Measurements from ENCODE around the gene RPF1. TPM values are rescaled to one million over a fixed set of nuclear protein-coding genes. Genes with fewer than 3 reads are reported as not detected.

Gene RPF1
- polyA plus RNA-seq, 3 donors, result 11.9 to 25.4 (median 23.8) TPM

- Mint-ChIP-seq H3K27ac (no peak overlapping the region), H3K27me3 (ENCODE audit: low read depth in 3 of 3) (no peaks in the 10 kb centered on the region), H3K4me1 (no peaks in the 10 kb centered on the region), H3K9me3 (peaks cover 0 to 9% (median 5%) of the 10 kb centered on the region in 7 donors), H3K36me3 (peaks cover 16 to 17% of the 10 kb centered on the region in 2 donors), H3K4me3 (no peak overlapping the region)
- no peaks in the 10 kb centered on the region for H3K9me3 ChIP-seq (replicated peaks in 1 of 2; ENCODE audit: control insufficient read depth in 1 of 2, insufficient read depth in 1 of 2, low read length in 2 of 2)
- H3K27me3 ChIP-seq (ENCODE audit: control insufficient read depth in 2 of 2, insufficient read depth in 2 of 2, low read length in 2 of 2), result no peaks in the 10 kb centered on the region
- DNase-seq, result no peak
- H3K4me3 ChIP-seq (replicated peaks in 1 of 3; ENCODE audit: low read depth in 2 of 3, low read length in 3 of 3), result no peak overlapping the region
- H3K4me1 ChIP-seq (ENCODE audit: control insufficient read depth in 1 of 2, insufficient read depth in 2 of 2, low read length in 2 of 2), result peaks cover 5 to 15% of the 10 kb centered on the region in 2 donors
- H3K27ac ChIP-seq (ENCODE audit: low read depth in 1 of 2, low read length in 2 of 2), result no peak overlapping the region
- no CpG with 5 or more reads among the region's 2 CpGs for WGBS (ENCODE audit: insufficient coverage)
- peaks cover 25% of the 10 kb centered on the region for H3K79me2 ChIP-seq (ENCODE audit: insufficient read depth, low read length)
- no peak for TF ChIP-seq CTCF (IDR thresholded peaks at IDR 0.05)
- no peaks in the 10 kb centered on the region for H3K36me3 ChIP-seq (replicated peaks in 1 of 2; ENCODE audit: control insufficient read depth in 1 of 2, insufficient read depth in 2 of 2, low read length in 2 of 2)
- H4K20me1 ChIP-seq (ENCODE audit: insufficient read depth, low read length), result peaks cover 2% of the 10 kb centered on the region
- no peak overlapping the region for H3K4me2 ChIP-seq (replicated peaks; ENCODE audit: extremely low read depth, low read length, poor library complexity, severe bottlenecking)
- H2AFZ ChIP-seq (ENCODE audit: insufficient read depth, low read depth, low read length, poor library complexity, severe bottlenecking), result no peak overlapping the region
- H3K9ac ChIP-seq (ENCODE audit: insufficient read depth, low read length, poor library complexity, severe bottlenecking), result no peak overlapping the region
- intact Hi-C loops (cut with micrococcal nuclease), result no loop called here
Observed at GRCh38 chr1:84510165-84510564, 31.1 kb downstream of the RPF1 start.

- Histone ChIP-seq H3K4me3 (replicated peaks in 1 of 3; ENCODE audit: low read depth in 2 of 3, low read length in 3 of 3) (no peak overlapping the region), H3K27me3 (ENCODE audit: control insufficient read depth in 2 of 2, insufficient read depth in 2 of 2, low read length in 2 of 2) (no peaks in the 10 kb centered on the region), H4K20me1 (ENCODE audit: insufficient read depth, low read length) (no peaks in the 10 kb centered on the region), H3K27ac (ENCODE audit: low read depth in 1 of 2, low read length in 2 of 2) (no peak overlapping the region), H3K4me2 (replicated peaks; ENCODE audit: extremely low read depth, low read length, poor library complexity, severe bottlenecking) (no peak overlapping the region), H3K9ac (ENCODE audit: insufficient read depth, low read length, poor library complexity, severe bottlenecking) (no peak overlapping the region), H2AFZ (ENCODE audit: insufficient read depth, low read depth, low read length, poor library complexity, severe bottlenecking) (no peak overlapping the region), H3K9me3 (replicated peaks in 1 of 2; ENCODE audit: control insufficient read depth in 1 of 2, insufficient read depth in 1 of 2, low read length in 2 of 2) (no peaks in the 10 kb centered on the region), H3K4me1 (ENCODE audit: control insufficient read depth in 1 of 2, insufficient read depth in 2 of 2, low read length in 2 of 2) (peaks cover 5 to 15% of the 10 kb centered on the region in 2 donors), H3K36me3 (replicated peaks in 1 of 2; ENCODE audit: control insufficient read depth in 1 of 2, insufficient read depth in 2 of 2, low read length in 2 of 2) (no peaks in the 10 kb centered on the region), H3K79me2 (ENCODE audit: insufficient read depth, low read length) (peaks cover 20% of the 10 kb centered on the region)
- Mint-ChIP-seq H3K27me3 (ENCODE audit: low read depth in 3 of 3) (no peaks in the 10 kb centered on the region), H3K9me3 (peaks cover 0 to 9% (median 5%) of the 10 kb centered on the region in 7 donors), H3K4me3 (no peak overlapping the region), H3K4me1 (no peaks in the 10 kb centered on the region), H3K36me3 (peaks cover 16 to 17% of the 10 kb centered on the region in 2 donors), H3K27ac (peak overlapping the region in 1 of 7 donors; percentile 60)
- intact Hi-C loops (cut with micrococcal nuclease), result no loop called here
- DNase-seq, result no peak
- no peak for TF ChIP-seq CTCF (IDR thresholded peaks at IDR 0.05)
- WGBS (ENCODE audit: insufficient coverage), result no CpG with 5 or more reads among the region's 3 CpGs
Observed at GRCh38 chr1:84510668-84511067, 31.6 kb downstream of the RPF1 start.
